ENCODE measurements around the gene MELTF. TPM values are rescaled to one million over a fixed set of nuclear protein-coding genes. Genes with fewer than 3 reads are reported as not detected.

MELTF gene
- total and polyA plus RNA-seq, 12 donors: 0.47 to 11.3 (median 1.4) TPM; not detected in 1

GRCh38 chr3:197014024-197014423 is 15.6 kb downstream of the MELTF start:
- Histone ChIP-seq H3K9me3 (replicated peaks in 1 of 3) (no peaks in the 10 kb centered on the region), H3K4me1 (replicated peaks in 1 of 2) (no peaks in the 10 kb centered on the region), H3K36me3 (replicated peaks in 1 of 2) (no peaks in the 10 kb centered on the region), H3K27ac (no peak overlapping the region), H3K27me3 (peaks cover 7% of the 10 kb centered on the region), H3K4me3 (no peak overlapping the region)
- WGBS, 4 donors: 91 to 97% (median 95%) methylated on average over 6 of the region's 6 CpGs
- intact Hi-C loops (cut with DNase I): no loop called here
- TF ChIP-seq, protein P1, sequence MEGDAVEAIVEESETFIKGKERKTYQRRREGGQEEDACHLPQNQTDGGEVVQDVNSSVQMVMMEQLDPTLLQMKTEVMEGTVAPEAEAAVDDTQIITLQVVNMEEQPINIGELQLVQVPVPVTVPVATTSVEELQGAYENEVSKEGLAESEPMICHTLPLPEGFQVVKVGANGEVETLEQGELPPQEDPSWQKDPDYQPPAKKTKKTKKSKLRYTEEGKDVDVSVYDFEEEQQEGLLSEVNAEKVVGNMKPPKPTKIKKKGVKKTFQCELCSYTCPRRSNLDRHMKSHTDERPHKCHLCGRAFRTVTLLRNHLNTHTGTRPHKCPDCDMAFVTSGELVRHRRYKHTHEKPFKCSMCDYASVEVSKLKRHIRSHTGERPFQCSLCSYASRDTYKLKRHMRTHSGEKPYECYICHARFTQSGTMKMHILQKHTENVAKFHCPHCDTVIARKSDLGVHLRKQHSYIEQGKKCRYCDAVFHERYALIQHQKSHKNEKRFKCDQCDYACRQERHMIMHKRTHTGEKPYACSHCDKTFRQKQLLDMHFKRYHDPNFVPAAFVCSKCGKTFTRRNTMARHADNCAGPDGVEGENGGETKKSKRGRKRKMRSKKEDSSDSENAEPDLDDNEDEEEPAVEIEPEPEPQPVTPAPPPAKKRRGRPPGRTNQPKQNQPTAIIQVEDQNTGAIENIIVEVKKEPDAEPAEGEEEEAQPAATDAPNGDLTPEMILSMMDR (IDR thresholded peaks at IDR 0.05): no peak
- TF ChIP-seq POLR2A (IDR thresholded peaks at IDR 0.05): no peak
- no peak for DNase-seq

- 77 to 84% (median 79%) methylated on average over 7 of the region's 7 CpGs for WGBS, 4 donors
- TF ChIP-seq POLR2A (IDR thresholded peaks at IDR 0.05): no peak
- TF ChIP-seq, protein P1 (IDR thresholded peaks at IDR 0.05): no peak
- no peak for DNase-seq
- intact Hi-C loops (cut with DNase I): no loop called here
- H3K27ac ChIP-seq: no peak overlapping the region
- H3K27me3 ChIP-seq: peaks cover 7% of the 10 kb centered on the region
- no peaks in the 10 kb centered on the region for H3K9me3 ChIP-seq (replicated peaks in 1 of 3)
- H3K4me1 ChIP-seq (replicated peaks in 1 of 2): no peaks in the 10 kb centered on the region
- no peaks in the 10 kb centered on the region for H3K36me3 ChIP-seq (replicated peaks in 1 of 2)
- H3K4me3 ChIP-seq: no peak overlapping the region
Measured at GRCh38 chr3:197012540-197012883, 17.1 kb downstream of the MELTF start.

GRCh38 chr3:197011780-197012539 is 17.7 kb downstream of the MELTF start:
- no peak overlapping the region for H3K4me3 ChIP-seq
- no peaks in the 10 kb centered on the region for H3K36me3 ChIP-seq (replicated peaks in 1 of 2)
- no peaks in the 10 kb centered on the region for H3K9me3 ChIP-seq (replicated peaks in 1 of 3)
- no peaks in the 10 kb centered on the region for H3K4me1 ChIP-seq (replicated peaks in 1 of 2)
- intact Hi-C loops (cut with DNase I): no loop called here
- no peak for DNase-seq
- peaks cover 7% of the 10 kb centered on the region for H3K27me3 ChIP-seq
- TF ChIP-seq, protein P1 (IDR thresholded peaks at IDR 0.05): no peak
- TF ChIP-seq POLR2A (IDR thresholded peaks at IDR 0.05): no peak
- WGBS, 4 donors: 88 to 97% (median 91%) methylated on average over 11 to 25 of the region's 25 CpGs
- H3K27ac ChIP-seq: no peak overlapping the region

DNA sequence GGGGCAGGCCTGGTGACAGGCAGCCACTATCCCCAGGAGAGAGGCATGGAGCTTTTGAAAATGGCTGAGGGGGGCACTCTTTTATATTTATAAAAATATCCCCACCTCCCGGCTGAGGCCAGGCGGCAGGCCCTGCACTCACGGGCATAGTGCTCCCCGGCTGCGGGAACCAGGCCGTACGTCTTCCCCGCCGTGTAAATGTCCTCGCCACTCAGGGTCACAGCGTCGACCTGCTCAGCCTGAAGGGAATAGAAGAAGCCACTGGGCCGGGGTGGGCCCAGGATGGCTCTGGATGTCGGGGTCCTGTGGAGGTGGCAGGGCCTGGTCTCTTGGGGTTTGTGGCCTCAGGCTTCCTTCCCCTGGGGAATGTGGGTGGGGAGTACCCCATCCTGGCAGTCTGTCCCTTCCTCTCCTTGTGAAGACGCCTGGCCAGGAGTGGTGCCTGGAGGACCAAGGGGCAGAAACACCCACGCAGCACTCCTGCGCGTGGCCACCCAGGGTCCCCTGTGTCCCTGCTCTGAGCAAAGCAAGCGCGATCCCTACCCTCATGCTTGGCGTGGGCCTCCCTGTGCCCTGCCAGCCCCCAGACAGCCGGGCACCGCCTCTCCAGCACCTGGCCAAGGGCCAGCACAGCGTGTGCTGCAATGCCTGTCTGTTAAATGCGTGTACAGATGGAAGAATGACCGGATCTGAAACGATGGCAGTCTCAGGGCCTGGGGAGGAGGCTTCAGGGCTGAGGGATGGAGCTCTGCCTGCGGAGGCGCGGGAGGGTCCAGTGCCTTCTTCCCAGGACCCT is 18.9 kb downstream of the MELTF start:
- H3K4me3 ChIP-seq: no peak overlapping the region
- H3K27me3 ChIP-seq: peaks cover 7% of the 10 kb centered on the region
- no peak overlapping the region for H3K27ac ChIP-seq
- H3K36me3 ChIP-seq (replicated peaks in 1 of 2): no peaks in the 10 kb centered on the region
- intact Hi-C loops (cut with DNase I): no loop called here
- DNase-seq: no peak
- no peaks in the 10 kb centered on the region for H3K9me3 ChIP-seq (replicated peaks in 1 of 3)
- TF ChIP-seq, protein P1 (IDR thresholded peaks at IDR 0.05): no peak
- no peaks in the 10 kb centered on the region for H3K4me1 ChIP-seq (replicated peaks in 1 of 2)
- WGBS, 4 donors: 60 to 86% (median 78%) methylated on average over 13 to 30 of the region's 30 CpGs

Measured in adrenal gland (tissue), 12 donors.